ENCODE data around the gene LRRC2. TPM values are rescaled to one million over a fixed set of nuclear protein-coding genes. Genes with fewer than 3 reads are reported as not detected.

The LRRC2 gene
- total RNA-seq, 1 experiment from 2014 or later: not detected

- ChIA-PET POLR2A (interaction anchor here (0.6 kb wide), 1 partner anchor 11 kb away, joined by 8 read pairs; no protein-coding TSS in a partner anchor), CTCF (no interaction called here)
- in situ Hi-C loops (cut with HindIII; ENCODE audit: low pct_unique_long_range_greater_than_20kb, low sequenced_read_pairs): no loop called here
Measured at GRCh38 chr3:46519952-46520351, 46.1 kb downstream of the LRRC2 start.

GRCh38 chr3:46517784-46518181, 48.3 kb downstream of the LRRC2 start:
- in situ Hi-C loops (cut with HindIII; ENCODE audit: low pct_unique_long_range_greater_than_20kb, low sequenced_read_pairs) (no loop called here), intact Hi-C loops (cut with micrococcal nuclease; ENCODE audit: unreplicated experiment) (no loop called here)
- no peak overlapping the region for H3K4me3 ChIP-seq (ENCODE audit: low read depth in 2 of 2, low read length in 2 of 2)
- no peak overlapping the region for H3K27ac ChIP-seq (ENCODE audit: low read length)
- ChIA-PET CTCF (no interaction called here), POLR2A (no interaction called here)
- ATAC-seq: no peak
- H3K36me3 ChIP-seq (ENCODE audit: control insufficient read depth, insufficient read depth, low read length): no peaks in the 10 kb centered on the region
- H3K27me3 ChIP-seq (ENCODE audit: control insufficient read depth, insufficient read depth, low read length): no peaks in the 10 kb centered on the region
- no peaks in the 10 kb centered on the region for H3K9me3 ChIP-seq (ENCODE audit: control insufficient read depth, insufficient read depth, low read depth, low read length)
- no peak for DNase-seq (ENCODE audit: low read depth, low spot score)
- no peak for TF ChIP-seq CTCF (IDR thresholded peaks at IDR 0.05)
- no peak for TF ChIP-seq POLR2AphosphoS5 (IDR thresholded peaks at IDR 0.05; ENCODE audit: low read depth, low read length)
- TF ChIP-seq REST (IDR thresholded peaks at IDR 0.05; ENCODE audit: insufficient read depth in 1 of 2, low read depth in 2 of 2, low read length in 1 of 2): no peak
- no peaks in the 10 kb centered on the region for H3K4me1 ChIP-seq (ENCODE audit: control insufficient read depth, insufficient read depth, low read length)
- no TSS peak for BruUV-seq (replicated peaks)

More at GRCh38 chr3:46519952-46520351, 46.1 kb downstream of the LRRC2 start:
- no TSS peak for BruUV-seq (replicated peaks)
- no peak overlapping the region for H3K27ac ChIP-seq (ENCODE audit: low read length)
- no peaks in the 10 kb centered on the region for H3K4me1 ChIP-seq (ENCODE audit: control insufficient read depth, insufficient read depth, low read length)
- no peak for ATAC-seq
- no peaks in the 10 kb centered on the region for H3K9me3 ChIP-seq (ENCODE audit: control insufficient read depth, insufficient read depth, low read depth, low read length)
- no peak for DNase-seq (ENCODE audit: low read depth, low spot score)
- intact Hi-C loops (cut with micrococcal nuclease; ENCODE audit: unreplicated experiment): no loop called here
- H3K36me3 ChIP-seq (ENCODE audit: control insufficient read depth, insufficient read depth, low read length): no peaks in the 10 kb centered on the region
- TF ChIP-seq POLR2AphosphoS5 (IDR thresholded peaks at IDR 0.05; ENCODE audit: low read depth, low read length) (no peak), SIN3A (IDR thresholded peaks at IDR 0.05; ENCODE audit: borderline replicate concordance, insufficient read depth, low read depth, low read length) (no peak), REST (IDR thresholded peaks at IDR 0.05; ENCODE audit: insufficient read depth in 1 of 2, low read depth in 2 of 2, low read length in 1 of 2) (no peak), CTCF (IDR thresholded peaks at IDR 0.05) (no peak), TCF7L2 (IDR thresholded peaks at IDR 0.05; ENCODE audit: low read depth, low read length) (no peak)
- H3K27me3 ChIP-seq (ENCODE audit: control insufficient read depth, insufficient read depth, low read length): no peaks in the 10 kb centered on the region
- H3K4me3 ChIP-seq (ENCODE audit: low read depth in 2 of 2, low read length in 2 of 2): no peak overlapping the region

Measured in Panc1 (cell line).